Measurements from ENCODE around the gene DKK1.

DKK1 gene

DNA sequence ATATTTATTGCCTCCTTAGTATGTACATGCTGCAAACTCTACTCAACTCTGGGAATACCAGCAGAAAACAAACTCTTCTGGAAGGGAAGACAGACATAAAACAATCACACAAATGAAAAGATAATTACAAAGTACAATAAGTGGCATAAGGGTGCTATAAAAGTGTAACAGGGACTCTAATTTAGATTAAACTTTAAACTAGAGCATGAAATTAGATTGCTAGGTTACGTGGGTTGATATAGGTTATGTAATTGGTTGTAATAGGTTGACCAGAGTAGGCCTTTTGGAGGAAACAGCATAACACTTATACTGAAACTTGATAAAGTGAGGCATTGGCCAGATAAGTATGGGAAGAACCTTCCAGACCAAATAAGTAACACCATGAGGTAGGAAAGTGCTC is 26.2 kb upstream of the DKK1 start:
- TF ChIP-seq, protein P1, sequence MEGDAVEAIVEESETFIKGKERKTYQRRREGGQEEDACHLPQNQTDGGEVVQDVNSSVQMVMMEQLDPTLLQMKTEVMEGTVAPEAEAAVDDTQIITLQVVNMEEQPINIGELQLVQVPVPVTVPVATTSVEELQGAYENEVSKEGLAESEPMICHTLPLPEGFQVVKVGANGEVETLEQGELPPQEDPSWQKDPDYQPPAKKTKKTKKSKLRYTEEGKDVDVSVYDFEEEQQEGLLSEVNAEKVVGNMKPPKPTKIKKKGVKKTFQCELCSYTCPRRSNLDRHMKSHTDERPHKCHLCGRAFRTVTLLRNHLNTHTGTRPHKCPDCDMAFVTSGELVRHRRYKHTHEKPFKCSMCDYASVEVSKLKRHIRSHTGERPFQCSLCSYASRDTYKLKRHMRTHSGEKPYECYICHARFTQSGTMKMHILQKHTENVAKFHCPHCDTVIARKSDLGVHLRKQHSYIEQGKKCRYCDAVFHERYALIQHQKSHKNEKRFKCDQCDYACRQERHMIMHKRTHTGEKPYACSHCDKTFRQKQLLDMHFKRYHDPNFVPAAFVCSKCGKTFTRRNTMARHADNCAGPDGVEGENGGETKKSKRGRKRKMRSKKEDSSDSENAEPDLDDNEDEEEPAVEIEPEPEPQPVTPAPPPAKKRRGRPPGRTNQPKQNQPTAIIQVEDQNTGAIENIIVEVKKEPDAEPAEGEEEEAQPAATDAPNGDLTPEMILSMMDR (IDR thresholded peaks at IDR 0.05) = no peak
- no peaks in the 10 kb centered on the region for H3K36me3 ChIP-seq
- no peak overlapping the region for H3K27ac ChIP-seq
- no peak overlapping the region for H3K4me3 ChIP-seq (ENCODE audit: low read depth in 1 of 2, low read length in 1 of 2)
- H3K4me1 ChIP-seq (ENCODE audit: control insufficient read depth in 1 of 2, insufficient read depth in 1 of 2, low read depth in 1 of 2, low read length in 1 of 2) = no peaks in the 10 kb centered on the region
- H3K27me3 ChIP-seq = no peaks in the 10 kb centered on the region
- no peaks in the 10 kb centered on the region for H3K9me3 ChIP-seq

DNA sequence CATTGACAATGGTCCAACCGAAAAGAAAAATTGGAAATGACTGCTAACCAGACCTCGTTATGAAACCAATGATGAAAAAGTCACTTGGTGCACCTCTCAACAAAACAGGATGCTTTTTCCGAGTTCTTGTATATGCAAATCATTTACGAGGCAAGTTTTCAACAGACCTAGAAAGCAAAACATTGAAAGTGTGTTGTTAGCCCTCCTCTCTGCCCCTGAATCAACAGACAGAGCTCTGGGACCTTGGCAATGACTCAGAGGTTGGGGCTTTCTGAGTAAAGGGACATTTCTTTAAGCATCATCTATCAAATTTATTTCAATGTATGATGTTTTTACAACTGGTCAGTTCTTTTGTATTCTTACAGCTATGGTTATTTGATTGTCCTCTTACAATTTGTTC is 16.3 kb upstream of the DKK1 start:
- TF ChIP-seq, protein P1 (IDR thresholded peaks at IDR 0.05) = no peak
- H3K27me3 ChIP-seq = no peaks in the 10 kb centered on the region
- no peaks in the 10 kb centered on the region for H3K4me1 ChIP-seq (ENCODE audit: control insufficient read depth in 1 of 2, insufficient read depth in 1 of 2, low read depth in 1 of 2, low read length in 1 of 2)
- H3K4me3 ChIP-seq (ENCODE audit: low read depth in 1 of 2, low read length in 1 of 2) = no peak overlapping the region
- H3K36me3 ChIP-seq = no peaks in the 10 kb centered on the region
- H3K9me3 ChIP-seq = no peaks in the 10 kb centered on the region
- no peak overlapping the region for H3K27ac ChIP-seq

DNA sequence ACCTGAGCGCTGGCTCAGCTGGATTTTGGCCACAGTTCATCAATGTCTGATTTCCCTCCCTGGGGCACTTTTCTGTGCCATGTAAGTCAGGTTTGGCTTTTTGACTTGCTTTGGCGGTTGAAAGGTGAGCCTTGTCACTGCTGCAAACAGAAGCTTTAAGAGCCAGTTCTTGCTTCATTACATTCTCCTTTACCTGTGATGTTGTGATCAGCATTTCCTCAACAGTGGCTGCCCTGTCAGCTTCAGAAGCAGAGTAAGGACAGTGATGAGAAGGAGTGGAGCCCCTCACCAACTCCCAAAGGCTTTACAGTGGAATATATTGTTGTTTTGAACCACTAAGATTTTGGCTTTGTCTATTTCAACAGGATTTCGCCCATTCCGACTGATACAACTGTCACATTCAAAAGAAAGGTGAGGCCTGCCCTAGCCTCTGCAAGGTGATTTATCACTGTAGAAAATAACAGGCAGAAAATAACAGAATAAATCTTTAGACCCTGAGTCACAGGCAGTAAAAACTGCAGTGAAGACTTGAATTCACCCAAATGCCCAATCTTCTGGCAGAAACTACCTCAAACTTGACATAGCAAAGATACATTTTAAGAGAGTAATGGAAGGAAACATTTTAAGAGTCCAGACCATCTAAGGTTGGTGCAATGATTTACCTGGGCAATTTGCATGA is 13.3 kb upstream of the DKK1 start:
- Histone ChIP-seq H3K4me1 (ENCODE audit: control insufficient read depth in 1 of 2, insufficient read depth in 1 of 2, low read depth in 1 of 2, low read length in 1 of 2) (no peaks in the 10 kb centered on the region), H3K9me3 (no peaks in the 10 kb centered on the region), H3K4me3 (ENCODE audit: low read depth in 1 of 2, low read length in 1 of 2) (no peak overlapping the region), H3K27ac (no peak overlapping the region), H3K36me3 (no peaks in the 10 kb centered on the region), H3K27me3 (no peaks in the 10 kb centered on the region)
- TF ChIP-seq, protein P1 (IDR thresholded peaks at IDR 0.05) = no peak

DNA sequence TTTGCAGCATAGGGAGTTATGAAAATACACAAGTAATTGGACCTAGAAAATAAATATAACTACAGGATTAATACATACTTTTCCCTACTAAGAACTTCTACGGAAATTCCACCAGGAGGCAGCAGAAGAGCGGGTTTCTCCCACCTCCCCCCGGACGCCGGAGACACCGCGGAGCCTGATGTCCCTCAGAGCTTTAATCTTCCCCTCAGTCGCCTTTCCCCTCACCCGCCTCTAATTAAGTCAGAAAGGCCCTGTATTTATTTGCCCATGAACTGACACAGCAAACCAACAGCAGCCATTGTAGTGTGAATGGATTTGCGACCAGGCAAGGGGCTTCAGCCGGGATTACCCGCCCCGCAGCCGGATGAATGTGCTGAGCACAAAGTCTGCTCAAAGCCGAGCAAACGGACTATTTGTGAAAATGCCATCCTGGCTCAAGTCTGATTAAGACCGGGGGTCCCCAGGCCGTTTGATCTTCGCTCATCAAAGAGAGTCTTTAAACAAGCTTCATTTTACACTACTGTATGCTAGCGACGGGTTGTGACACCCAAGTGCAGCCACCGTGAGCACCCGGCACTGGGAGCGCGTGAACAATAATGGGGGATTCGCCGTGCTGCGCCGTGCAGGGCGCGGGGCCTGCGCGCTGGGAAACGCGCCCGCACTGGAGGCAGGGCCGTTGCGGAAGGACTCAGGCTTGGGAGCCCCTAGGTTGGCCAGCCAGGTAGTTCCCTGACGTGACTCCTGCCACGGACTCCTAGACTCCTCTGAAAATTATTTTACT is 5.6 kb upstream of the DKK1 start:
- no peak overlapping the region for H3K4me3 ChIP-seq (ENCODE audit: low read depth in 1 of 2, low read length in 1 of 2)
- no peaks in the 10 kb centered on the region for H3K36me3 ChIP-seq
- no peak overlapping the region for H3K27ac ChIP-seq
- H3K27me3 ChIP-seq = peaks cover 67% of the 10 kb centered on the region
- no peaks in the 10 kb centered on the region for H3K4me1 ChIP-seq (ENCODE audit: control insufficient read depth in 1 of 2, insufficient read depth in 1 of 2, low read depth in 1 of 2, low read length in 1 of 2)
- TF ChIP-seq, protein P1 (IDR thresholded peaks at IDR 0.05) = no peak
- no peaks in the 10 kb centered on the region for H3K9me3 ChIP-seq

DNA sequence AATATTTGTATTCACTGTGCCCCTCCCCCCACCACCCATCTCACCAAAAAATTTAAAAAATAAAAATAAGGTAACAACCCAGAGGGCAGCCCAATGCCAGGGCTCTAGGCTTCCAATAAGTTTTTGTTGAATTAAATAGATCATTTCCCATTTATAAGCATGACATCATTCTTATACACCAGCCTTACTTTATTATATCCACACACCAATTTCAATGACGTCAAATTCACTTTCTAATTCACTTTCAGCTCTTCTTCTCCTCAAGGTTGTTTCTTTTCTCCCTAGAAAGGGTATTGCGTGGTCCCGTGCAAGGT is 1.2 kb upstream of the DKK1 start:
- Histone ChIP-seq H3K27ac (no peak overlapping the region), H3K4me3 (ENCODE audit: low read depth in 1 of 2, low read length in 1 of 2) (no peak overlapping the region), H3K27me3 (peaks cover 93% of the 10 kb centered on the region), H3K9me3 (no peaks in the 10 kb centered on the region), H3K4me1 (ENCODE audit: control insufficient read depth in 1 of 2, insufficient read depth in 1 of 2, low read depth in 1 of 2, low read length in 1 of 2) (no peaks in the 10 kb centered on the region), H3K36me3 (no peaks in the 10 kb centered on the region)
- TF ChIP-seq, protein P1 (IDR thresholded peaks at IDR 0.05) = no peak
